Measurements from ENCODE around the gene ZFP64. TPM values are rescaled to one million over a fixed set of nuclear protein-coding genes. Genes with fewer than 3 reads are reported as not detected.

ZFP64 gene
- total RNA-seq, 1 experiment from 2014 or later = 25.6 TPM

DNA sequence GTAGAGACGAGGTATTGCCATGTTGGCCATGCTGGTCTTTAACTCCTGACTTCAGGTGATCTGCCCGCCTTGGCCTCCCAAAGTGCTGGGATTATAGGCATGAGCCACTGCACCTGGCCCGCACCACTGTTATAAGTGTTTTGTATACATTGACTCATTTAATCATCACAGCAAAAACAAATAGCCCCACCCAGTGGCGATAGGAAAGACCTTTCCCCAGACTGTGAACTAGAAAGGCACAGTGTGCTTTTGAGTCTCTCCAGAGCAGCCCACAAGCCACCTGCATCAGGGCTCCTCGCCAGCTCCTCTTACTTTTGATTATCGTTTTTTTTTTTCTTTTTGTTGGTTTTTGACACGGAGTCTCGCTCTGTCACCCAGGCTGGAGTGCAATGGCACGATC lies 27.9 kb upstream of the ZFP64 start:
- ChIA-PET CTCF (no interaction called here), POLR2A (no interaction called here)
- Histone ChIP-seq H3K9me3 (peaks cover 48% of the 10 kb centered on the region), H3K4me1 (no peaks in the 10 kb centered on the region), H3K36me3 (ENCODE audit: control insufficient read depth, insufficient read depth, low read length) (no peaks in the 10 kb centered on the region), H3K4me3 (ENCODE audit: low read depth, low read length) (no peak overlapping the region), H3K27me3 (replicated peaks; ENCODE audit: control insufficient read depth, insufficient read depth, low read length) (no peaks in the 10 kb centered on the region)
- BruUV-seq (replicated peaks) = no TSS peak
- H3K36me3 Mint-ChIP-seq (ENCODE audit: insufficient read depth, unreplicated experiment) = no peaks in the 10 kb centered on the region
- H3K9me3 Mint-ChIP-seq (ENCODE audit: unreplicated experiment) = peaks cover 44% of the 10 kb centered on the region
- no peak overlapping the region for H3K4me3 Mint-ChIP-seq (ENCODE audit: unreplicated experiment)
- H3K4me1 Mint-ChIP-seq (ENCODE audit: low read depth, unreplicated experiment) = no peaks in the 10 kb centered on the region
- intact Hi-C loops (cut with micrococcal nuclease; ENCODE audit: unreplicated experiment) = no loop called here
- H3K27me3 Mint-ChIP-seq (ENCODE audit: insufficient read depth, unreplicated experiment) = no peaks in the 10 kb centered on the region
- no peak for TF ChIP-seq CTCF (IDR thresholded peaks at IDR 0.05; ENCODE audit: insufficient read depth in 1 of 2, low read depth in 1 of 2, low read length in 1 of 2, severe bottlenecking in 1 of 2, unreplicated experiment in 1 of 2)
- no peak for DNase-seq
- H3K27ac Mint-ChIP-seq (ENCODE audit: unreplicated experiment) = no peak overlapping the region

DNA sequence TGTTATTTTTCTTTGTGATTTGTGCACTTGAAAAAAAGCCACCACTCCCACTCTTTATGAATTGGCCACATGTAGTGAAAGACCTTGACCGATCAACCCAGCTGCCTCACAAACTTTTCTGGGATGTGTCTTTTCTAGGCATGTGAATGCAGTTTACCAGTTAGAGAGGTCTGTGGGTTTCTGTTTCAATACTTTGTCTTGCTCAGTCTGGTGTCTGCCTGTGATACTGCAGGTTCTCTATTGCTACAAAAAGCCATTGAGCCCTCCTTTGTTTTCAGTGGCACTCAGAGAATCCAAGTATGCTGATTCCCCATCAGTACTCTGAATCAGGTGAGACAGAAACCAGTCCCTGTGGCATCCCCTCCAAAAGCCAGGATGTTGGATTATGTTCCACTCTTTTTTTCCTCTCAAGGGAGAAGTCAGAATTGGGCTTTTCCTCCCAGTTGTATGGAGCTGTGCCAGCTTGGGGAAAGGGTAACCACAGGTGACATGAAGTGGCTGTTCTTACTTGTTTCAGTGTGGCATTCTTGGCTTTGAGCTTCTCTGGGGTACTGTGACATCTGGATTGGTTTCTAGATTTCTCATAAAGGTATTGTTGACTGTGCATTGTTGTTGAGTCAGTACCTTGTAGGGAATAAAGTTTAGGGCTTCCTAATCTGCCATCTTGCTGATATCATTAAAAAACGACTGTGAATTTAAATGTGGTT lies 26.3 kb upstream of the ZFP64 start:
- Histone ChIP-seq H3K36me3 (ENCODE audit: control insufficient read depth, insufficient read depth, low read length) (no peaks in the 10 kb centered on the region), H3K9me3 (peaks cover 61% of the 10 kb centered on the region), H3K4me1 (no peaks in the 10 kb centered on the region), H3K4me3 (ENCODE audit: low read depth, low read length) (no peak overlapping the region), H3K27me3 (replicated peaks; ENCODE audit: control insufficient read depth, insufficient read depth, low read length) (no peaks in the 10 kb centered on the region)
- Mint-ChIP-seq H3K27me3 (ENCODE audit: insufficient read depth, unreplicated experiment) (peaks cover 3% of the 10 kb centered on the region), H3K4me3 (ENCODE audit: unreplicated experiment) (no peak overlapping the region), H3K9me3 (ENCODE audit: unreplicated experiment) (peaks cover 55% of the 10 kb centered on the region), H3K4me1 (ENCODE audit: low read depth, unreplicated experiment) (no peaks in the 10 kb centered on the region), H3K27ac (ENCODE audit: unreplicated experiment) (no peak overlapping the region), H3K36me3 (ENCODE audit: insufficient read depth, unreplicated experiment) (no peaks in the 10 kb centered on the region)
- intact Hi-C loops (cut with micrococcal nuclease; ENCODE audit: unreplicated experiment) = no loop called here
- no peak for TF ChIP-seq CTCF (IDR thresholded peaks at IDR 0.05; ENCODE audit: insufficient read depth in 1 of 2, low read depth in 1 of 2, low read length in 1 of 2, severe bottlenecking in 1 of 2, unreplicated experiment in 1 of 2)
- BruUV-seq (replicated peaks) = no TSS peak
- DNase-seq = no peak
- ChIA-PET POLR2A (no interaction called here), CTCF (no interaction called here)

DNA sequence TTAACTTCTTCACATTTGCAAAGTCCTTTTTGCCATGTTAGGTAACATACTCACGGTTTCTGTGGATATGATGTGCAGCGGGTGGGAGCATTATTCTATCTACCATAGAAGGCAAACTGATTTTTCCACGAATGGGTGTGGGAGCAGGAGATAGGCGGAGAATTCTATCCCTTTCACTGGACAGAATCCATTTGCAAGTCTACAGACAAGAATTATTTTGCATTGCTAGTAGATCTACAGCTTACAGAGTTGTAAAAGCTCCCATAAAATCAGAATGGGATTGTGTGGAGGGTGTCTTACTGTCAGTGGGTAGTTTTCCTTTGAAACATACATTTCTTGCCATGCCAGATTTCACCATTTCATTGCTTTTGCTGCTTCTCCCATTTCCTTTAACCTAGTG lies 22.4 kb upstream of the ZFP64 start:
- no peak for TF ChIP-seq CTCF (IDR thresholded peaks at IDR 0.05; ENCODE audit: insufficient read depth in 1 of 2, low read depth in 1 of 2, low read length in 1 of 2, severe bottlenecking in 1 of 2, unreplicated experiment in 1 of 2)

More for the DNA sequence above, 22.4 kb upstream of the ZFP64 start:
- no peaks in the 10 kb centered on the region for H3K4me1 ChIP-seq
- POLR2A ChIA-PET = no interaction called here
- CTCF ChIA-PET = no interaction called here
- peaks cover 12% of the 10 kb centered on the region for H3K27me3 Mint-ChIP-seq (ENCODE audit: insufficient read depth, unreplicated experiment)
- no peak overlapping the region for H3K4me3 Mint-ChIP-seq (ENCODE audit: unreplicated experiment)
- H3K36me3 ChIP-seq (ENCODE audit: control insufficient read depth, insufficient read depth, low read length) = no peaks in the 10 kb centered on the region
- H3K27ac Mint-ChIP-seq (ENCODE audit: unreplicated experiment) = no peak overlapping the region
- H3K9me3 ChIP-seq = peaks cover 30% of the 10 kb centered on the region
- intact Hi-C loops (cut with micrococcal nuclease; ENCODE audit: unreplicated experiment) = no loop called here
- BruUV-seq (replicated peaks) = no TSS peak
- H3K36me3 Mint-ChIP-seq (ENCODE audit: insufficient read depth, unreplicated experiment) = no peaks in the 10 kb centered on the region
- no peak for DNase-seq
- H3K27me3 ChIP-seq (replicated peaks; ENCODE audit: control insufficient read depth, insufficient read depth, low read length) = no peaks in the 10 kb centered on the region
- peaks cover 30% of the 10 kb centered on the region for H3K9me3 Mint-ChIP-seq (ENCODE audit: unreplicated experiment)
- no peaks in the 10 kb centered on the region for H3K4me1 Mint-ChIP-seq (ENCODE audit: low read depth, unreplicated experiment)
- H3K4me3 ChIP-seq (ENCODE audit: low read depth, low read length) = no peak overlapping the region

Data from Caco-2 (cell line).